Lung microvascular endothelial cell (primary cell): ENCODE data around the gene RANGRF. TPM values are rescaled to one million over a fixed set of nuclear protein-coding genes. Genes with fewer than 3 reads are reported as not detected.

Experiments
- DNase-seq, 2 donors: peaks; one replicate each; pipeline versions ENCODE4 v3.0.0 to v3.0.0-alpha.2; 2010; ENCODE audit warnings: low read depth in 2 of 2
- total RNA-seq: library from RNA; depleted of rRNA; stranded (reverse); fragments of >200 nt; gene quantifications from 2 replicates; pipeline ENCODE4 v1.2.1, GENCODE V29; 2014

Gene RANGRF
- total RNA-seq, 1 donor from 2014 or later: 9.7 TPM

DNA sequence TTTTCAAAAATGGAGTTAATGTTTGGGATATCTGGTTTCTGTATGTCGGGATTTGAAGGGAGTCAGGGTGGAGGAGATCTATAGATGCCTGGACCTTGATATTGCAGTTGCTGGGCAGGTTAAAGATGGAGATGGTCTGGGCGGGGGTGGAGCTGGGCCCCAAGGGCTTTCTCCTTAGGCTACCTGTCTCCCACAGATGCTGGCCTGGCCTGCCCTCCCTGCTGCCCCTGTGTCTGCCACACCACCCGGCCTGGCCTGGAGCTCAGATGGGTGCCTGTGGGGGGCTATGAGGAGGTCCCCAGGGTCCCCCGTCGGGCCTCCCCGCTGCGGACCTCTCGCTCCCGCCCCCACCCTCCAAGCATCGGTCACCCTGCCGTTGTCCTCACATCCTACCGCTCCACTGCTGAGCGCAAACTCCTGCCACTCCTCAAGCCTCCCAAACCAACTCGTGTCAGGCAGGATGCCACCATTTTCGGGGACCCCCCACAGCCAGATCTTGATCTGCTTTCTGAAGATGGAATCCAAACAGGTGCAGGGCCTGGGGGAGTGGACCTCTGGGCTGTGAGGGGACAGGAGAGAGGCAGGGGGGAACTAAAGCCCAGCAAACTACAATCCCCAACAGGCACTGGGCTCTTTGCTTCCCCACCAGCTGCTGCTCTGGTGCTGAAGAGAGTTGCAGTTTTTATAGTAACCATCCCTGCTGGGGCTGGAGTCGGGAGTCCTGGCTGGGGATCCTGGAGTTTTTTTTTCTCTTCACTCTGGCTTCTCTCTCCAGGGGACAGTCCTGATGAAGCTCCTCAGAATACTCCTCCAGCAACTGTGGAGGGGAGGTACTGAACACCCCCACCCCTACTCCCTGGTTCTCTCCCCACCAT, 24.5 kb downstream of the RANGRF start:
- DNase-seq: no peak

GRCh38 chr17:8314797-8315763, 26.6 kb downstream of the RANGRF start:
- no peak for DNase-seq

DNA sequence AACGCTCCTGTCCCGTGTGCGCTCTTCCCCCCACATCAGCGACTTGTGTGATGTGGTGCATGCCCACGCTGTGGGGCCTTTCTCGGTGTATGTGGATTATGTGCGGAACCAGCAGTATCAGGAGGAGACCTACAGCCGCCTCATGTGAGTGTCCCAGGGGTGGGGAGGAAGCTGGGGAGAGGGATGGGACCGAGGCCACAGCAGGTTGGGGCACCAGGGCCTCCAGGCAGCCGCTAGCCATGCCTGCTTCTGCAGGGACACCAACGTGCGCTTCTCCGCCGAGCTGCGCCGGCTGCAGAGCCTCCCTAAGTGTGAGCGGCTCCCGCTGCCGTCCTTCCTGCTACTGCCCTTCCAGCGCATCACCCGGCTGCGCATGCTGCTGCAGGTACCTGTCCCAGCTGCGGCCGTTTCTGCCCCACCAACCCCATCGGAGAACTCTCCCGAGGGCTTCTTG, 27.3 kb downstream of the RANGRF start:
- DNase-seq: no peak

- DNase-seq: no peak
Measured at GRCh38 chr17:8318010-8318935, 29.8 kb downstream of the RANGRF start.

- DNase-seq: no peak
Measured at GRCh38 chr17:8320262-8320661, 31.8 kb downstream of the RANGRF start.

DNA sequence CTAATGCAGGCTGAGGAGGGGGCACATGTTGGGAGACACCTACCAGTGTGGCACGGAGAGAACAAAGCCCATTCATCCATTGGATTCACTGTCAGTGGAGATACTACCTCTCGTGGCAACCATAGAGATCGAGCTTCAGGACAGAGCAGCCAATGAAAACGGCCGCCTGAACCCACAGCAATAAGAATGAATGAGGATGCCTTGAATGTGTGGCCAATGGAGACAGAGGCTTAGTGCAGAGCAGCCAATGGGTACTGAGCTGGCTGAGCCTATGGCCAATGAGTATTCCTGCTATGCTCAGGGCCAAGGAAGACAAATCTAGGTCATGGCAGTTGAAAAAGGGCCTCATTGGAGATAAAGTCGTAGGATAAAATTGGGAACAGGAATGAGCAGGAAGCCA, 32.5 kb downstream of the RANGRF start:
- DNase-seq: no peak

DNA sequence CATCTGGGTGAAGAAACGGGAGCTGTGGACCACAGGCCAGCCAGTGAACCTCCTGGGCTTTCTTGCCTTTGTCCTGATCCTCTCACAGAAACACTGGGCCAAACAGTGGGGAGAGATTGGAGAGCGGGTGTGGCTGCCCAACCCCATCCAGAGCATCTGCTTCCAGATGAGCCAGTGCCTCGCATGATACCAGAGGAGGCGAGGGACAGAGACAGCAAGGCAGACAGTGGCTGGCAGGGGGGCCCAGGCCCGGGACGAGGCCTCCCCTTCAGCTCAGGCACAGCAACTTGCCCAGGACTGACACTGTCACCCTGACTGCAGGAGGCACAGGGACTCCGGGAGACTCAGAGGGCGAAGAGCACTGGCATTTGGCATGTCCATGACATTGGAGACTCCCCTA, 33.6 kb downstream of the RANGRF start:
- no peak for DNase-seq

DNA sequence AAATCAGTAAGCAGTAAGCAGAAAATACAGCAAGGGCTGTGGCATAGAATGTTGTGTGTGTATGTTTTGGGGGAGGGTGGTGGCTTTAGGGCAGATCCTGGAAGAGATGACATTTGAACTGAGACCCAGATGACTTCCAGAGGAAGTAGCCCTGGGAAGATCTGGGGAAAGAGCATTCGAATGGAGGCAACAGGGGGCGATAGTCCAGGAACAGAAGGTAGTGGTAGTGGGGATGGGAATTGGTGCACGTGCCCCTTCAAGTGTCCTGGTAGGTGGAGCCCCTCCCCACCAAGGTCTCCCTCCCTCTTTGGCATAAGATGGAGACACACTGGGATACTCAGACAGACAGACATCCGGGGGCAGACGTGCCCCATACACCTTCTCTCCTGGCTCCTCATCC, 35.7 kb downstream of the RANGRF start:
- no peak for DNase-seq

- DNase-seq: no peak
Measured at GRCh38 chr17:8324923-8325322, 36.5 kb downstream of the RANGRF start.

DNA sequence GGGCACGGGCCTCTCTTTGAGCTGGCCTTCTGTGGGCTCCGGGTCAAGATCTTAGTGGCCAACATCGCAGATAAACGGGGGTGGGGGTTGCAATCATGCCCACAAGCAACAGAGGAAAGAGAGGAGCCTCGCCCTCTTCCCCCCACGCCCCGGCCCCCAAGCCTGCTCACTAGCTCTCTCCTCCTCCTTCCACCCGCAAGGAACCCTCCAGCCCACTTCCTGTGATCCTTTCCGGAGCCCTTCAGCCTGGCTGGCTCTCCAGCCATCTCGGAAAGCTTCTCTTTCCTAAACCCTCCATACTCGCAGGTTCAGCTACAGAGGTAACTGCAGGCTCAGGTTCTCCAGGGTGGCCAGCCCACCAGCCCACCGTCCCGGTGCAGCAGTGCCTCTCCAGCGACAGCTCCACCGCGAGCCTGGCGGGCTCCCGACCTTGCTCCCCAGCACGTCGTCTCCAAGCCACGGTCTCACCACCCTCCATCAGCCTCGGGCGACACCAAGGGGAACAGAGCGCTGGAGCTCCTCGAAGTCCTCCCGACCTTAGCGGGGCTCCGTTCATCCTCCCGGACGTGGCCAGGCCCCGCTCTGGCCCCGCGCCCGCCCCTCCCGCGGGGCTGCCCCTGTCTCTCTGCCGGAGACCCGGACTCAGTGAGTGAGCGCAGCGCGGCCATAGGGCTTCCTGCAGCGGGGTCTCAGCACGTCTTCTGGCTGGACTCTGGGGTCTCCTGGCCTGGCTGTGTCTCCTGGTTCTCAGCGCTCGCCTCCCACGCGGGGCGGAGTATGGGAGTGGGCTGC, 38.2 kb downstream of the RANGRF start:
- peak; percentile 33 to 59 for DNase-seq

- no peak for DNase-seq
Measured at GRCh38 chr17:8327303-8327649, 38.8 kb downstream of the RANGRF start.

- no peak for DNase-seq
Measured at GRCh38 chr17:8332128-8332527, 43.7 kb downstream of the RANGRF start.

GRCh38 chr17:8332688-8333087, 44.2 kb downstream of the RANGRF start:
- no peak for DNase-seq

DNA sequence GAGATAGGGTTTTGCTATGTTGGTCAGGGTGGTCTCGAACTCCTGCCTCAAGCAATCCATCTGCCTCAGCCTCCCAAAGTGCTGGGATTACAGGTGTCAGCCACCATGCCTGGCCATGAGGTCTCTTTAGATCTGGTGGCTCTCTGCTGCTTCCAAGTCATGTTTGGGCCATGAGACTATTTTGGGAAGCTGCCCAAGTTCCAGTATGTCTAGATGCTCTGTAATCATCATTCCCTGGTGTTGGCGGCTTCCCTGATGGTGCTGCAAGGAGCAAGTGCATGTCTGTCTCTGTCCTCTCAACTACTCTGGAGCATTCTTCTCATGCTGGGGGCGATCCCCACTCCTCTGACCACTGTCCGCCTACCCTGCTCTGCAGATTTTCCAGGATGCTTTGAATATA, 44.8 kb downstream of the RANGRF start:
- no peak for DNase-seq

- no peak for DNase-seq
Measured at GRCh38 chr17:8337802-8338752, 49.6 kb downstream of the RANGRF start.

DNA sequence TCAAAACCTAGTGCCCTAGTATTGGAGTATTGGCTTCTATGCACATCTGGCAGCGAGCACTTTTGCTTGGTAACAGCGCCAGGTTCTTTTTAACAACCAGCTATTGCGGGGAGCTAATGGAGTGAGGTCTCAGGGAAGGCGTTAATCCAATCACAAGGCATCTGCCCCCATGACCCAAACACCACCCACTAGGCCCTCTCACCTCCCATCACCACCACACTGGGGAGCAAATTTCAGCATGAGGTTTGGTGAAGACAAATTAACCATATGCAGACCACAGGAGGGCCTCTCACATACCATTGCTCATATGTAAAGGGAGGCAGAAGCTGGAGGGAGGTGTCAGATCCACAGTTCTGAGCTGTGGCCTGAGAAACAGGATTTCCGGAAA, 50.3 kb downstream of the RANGRF start:
- no peak for DNase-seq

DNA sequence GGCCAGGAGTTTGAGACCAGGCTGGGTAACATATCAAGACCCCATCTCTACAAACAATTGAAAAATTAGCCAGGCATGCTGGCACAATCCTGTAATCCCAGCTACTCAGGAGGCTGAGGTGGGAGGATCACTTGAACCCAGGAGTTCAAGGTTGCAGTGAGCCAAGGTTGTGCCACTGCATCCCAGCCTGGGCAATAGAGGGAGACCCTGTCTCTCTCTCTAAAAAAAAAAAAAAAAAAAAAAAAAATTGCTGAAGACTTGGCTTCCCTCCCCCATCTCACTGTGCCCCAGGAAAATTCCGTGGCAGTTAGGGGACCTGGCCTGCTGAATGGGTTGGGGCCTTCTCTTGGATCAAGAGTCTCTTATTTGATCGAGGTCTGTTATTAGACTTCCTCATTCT, 51.1 kb downstream of the RANGRF start, which contains the start of gene ODF4:
Gene ODF4, plus strand, starts transcription at position 301 of the 400 bp plus-strand sequence. CDS start 212 bp downstream, outside the sequence.
- DNase-seq: no peak
